Measurements from ENCODE around the gene DCAF7. TPM values are rescaled to one million over a fixed set of nuclear protein-coding genes. Genes with fewer than 3 reads are reported as not detected.

The DCAF7 gene
- total RNA-seq, 4 donors from 2014 or later, result 24.9 to 45.2 (median 34.2) TPM

DNA sequence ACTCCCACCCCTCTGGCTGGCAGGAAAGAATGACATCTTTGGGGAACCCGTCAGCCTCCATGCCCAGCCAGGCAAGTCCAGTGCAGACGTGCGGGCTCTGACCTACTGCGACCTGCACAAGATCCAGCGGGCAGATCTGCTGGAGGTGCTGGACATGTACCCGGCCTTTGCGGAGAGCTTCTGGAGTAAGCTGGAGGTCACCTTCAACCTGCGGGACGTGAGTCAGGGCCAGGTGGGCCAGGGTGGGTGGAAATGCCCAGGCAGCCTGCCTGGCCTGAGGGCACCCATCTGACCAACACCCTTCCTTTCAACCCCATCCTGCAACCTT is 8.1 kb upstream of the DCAF7 start:
- 98% methylated on average over 5 of the region's 9 CpGs for WGBS
- no peaks in the 10 kb centered on the region for H3K36me3 ChIP-seq
- intact Hi-C loops (cut with DNase I), result no loop called here
- peaks cover 7 to 12% (median 11%) of the 10 kb centered on the region in 4 donors for H3K4me1 ChIP-seq
- no peak overlapping the region for H3K27ac ChIP-seq (replicated peaks in 1 of 4)
- no peak overlapping the region for H3K4me3 ChIP-seq
- TF ChIP-seq, protein P1, sequence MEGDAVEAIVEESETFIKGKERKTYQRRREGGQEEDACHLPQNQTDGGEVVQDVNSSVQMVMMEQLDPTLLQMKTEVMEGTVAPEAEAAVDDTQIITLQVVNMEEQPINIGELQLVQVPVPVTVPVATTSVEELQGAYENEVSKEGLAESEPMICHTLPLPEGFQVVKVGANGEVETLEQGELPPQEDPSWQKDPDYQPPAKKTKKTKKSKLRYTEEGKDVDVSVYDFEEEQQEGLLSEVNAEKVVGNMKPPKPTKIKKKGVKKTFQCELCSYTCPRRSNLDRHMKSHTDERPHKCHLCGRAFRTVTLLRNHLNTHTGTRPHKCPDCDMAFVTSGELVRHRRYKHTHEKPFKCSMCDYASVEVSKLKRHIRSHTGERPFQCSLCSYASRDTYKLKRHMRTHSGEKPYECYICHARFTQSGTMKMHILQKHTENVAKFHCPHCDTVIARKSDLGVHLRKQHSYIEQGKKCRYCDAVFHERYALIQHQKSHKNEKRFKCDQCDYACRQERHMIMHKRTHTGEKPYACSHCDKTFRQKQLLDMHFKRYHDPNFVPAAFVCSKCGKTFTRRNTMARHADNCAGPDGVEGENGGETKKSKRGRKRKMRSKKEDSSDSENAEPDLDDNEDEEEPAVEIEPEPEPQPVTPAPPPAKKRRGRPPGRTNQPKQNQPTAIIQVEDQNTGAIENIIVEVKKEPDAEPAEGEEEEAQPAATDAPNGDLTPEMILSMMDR (IDR thresholded peaks at IDR 0.05), result no peak
- TF ChIP-seq EP300 (IDR thresholded peaks at IDR 0.05) (no peak), POLR2A (IDR thresholded peaks at IDR 0.05; ENCODE audit: low read depth) (no peak), POLR2AphosphoS5 (IDR thresholded peaks at IDR 0.05) (no peak)
- DNase-seq (ENCODE audit: extremely low spot score), result no peak
- H3K27me3 ChIP-seq, result peaks cover 0 to 39% (median 16%) of the 10 kb centered on the region in 4 donors
- H3K9me3 ChIP-seq, result no peaks in the 10 kb centered on the region

DNA sequence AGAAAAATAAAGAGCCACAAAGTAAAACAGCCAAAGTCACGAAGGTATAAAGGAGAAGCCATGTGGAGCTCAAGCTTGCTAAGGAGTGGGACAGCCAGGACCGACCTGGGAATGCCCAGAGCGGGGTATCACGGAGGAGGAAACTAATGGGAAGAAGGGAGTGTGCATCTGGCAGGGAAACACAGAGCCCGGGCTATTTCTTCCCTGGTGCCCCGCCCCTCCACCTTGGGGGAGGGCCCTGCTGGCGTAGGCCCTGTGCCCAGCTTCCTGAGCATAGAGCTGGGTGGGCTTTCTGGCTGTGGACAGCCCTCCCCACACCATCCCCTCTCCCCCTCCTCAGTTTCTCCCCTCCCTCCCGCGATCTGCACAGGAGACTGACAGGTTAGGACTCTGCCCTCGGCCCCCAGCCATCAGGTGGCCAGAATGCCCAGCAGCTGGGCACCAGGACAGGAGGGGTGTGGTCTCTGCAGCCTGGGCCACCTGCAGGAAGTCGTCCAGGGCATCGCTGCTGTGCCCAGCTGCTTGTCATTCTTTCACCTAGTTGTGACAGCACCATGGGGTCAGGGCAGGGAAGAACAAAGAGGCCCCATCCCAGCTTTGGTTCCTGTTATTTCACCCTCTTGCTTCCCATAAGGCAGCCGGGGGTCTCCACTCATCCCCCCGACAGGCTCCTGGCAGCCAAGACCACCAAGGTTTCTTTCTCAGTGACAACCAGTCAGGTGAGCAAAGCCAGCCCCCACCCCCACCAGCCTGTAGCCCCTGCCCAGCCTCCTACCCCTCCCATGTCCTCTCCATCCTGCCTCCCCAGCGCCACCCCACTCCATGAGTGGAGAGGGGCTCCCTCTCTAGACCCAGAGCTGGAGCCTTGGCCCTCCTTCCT is 7.1 kb upstream of the DCAF7 start:
- H3K4me1 ChIP-seq, result peaks cover 3 to 6% (median 6%) of the 10 kb centered on the region in 4 donors
- no peak overlapping the region for H3K27ac ChIP-seq (replicated peaks in 1 of 4)
- peaks cover 0 to 29% (median 11%) of the 10 kb centered on the region in 4 donors for H3K27me3 ChIP-seq
- 71% methylated on average over 11 of the region's 15 CpGs for WGBS
- no peaks in the 10 kb centered on the region for H3K9me3 ChIP-seq
- H3K36me3 ChIP-seq, result no peaks in the 10 kb centered on the region
- DNase-seq (ENCODE audit: extremely low spot score), result no peak
- intact Hi-C loops (cut with DNase I), result no loop called here
- no peak overlapping the region for H3K4me3 ChIP-seq
- TF ChIP-seq, protein P1 (IDR thresholded peaks at IDR 0.05), result no peak
- TF ChIP-seq POLR2A (IDR thresholded peaks at IDR 0.05; ENCODE audit: low read depth), result no peak
- TF ChIP-seq EP300 (IDR thresholded peaks at IDR 0.05), result no peak
- TF ChIP-seq POLR2AphosphoS5 (IDR thresholded peaks at IDR 0.05), result no peak

DNA sequence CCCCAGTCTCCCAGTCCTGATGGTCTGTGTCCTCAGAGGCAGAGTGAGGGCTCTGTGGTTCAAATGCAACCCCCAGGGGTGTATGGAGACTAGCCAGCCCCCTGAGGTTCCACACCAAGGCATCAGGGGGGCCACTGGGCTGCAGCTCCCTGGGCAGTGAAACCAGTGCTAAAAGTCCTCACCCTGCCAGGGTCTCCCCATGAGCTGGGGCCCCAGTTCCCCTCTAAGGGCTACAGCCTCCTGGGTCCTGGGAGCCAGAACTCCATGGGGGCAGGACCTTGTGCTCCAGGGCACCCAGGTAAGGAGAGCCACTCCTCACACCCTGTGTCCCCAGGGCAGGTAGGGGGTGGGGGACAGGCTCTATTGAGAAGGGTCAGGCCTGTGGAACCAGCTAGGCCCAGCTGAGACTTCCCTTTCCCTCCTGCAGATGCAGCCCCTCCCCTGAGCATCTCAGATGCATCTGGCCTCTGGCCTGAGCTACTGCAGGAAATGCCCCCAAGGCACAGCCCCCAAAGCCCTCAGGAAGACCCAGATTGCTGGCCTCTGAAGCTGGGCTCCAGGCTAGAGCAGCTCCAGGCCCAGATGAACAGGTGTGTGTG is 6.4 kb upstream of the DCAF7 start:
- Histone ChIP-seq H3K4me3 (no peak overlapping the region), H3K27me3 (peaks cover 0 to 21% (median 4%) of the 10 kb centered on the region in 4 donors), H3K36me3 (no peaks in the 10 kb centered on the region), H3K4me1 (peaks cover 0 to under 1% (median 0%) of the 10 kb centered on the region in 4 donors), H3K27ac (replicated peaks in 1 of 4) (no peak overlapping the region), H3K9me3 (no peaks in the 10 kb centered on the region)
- intact Hi-C loops (cut with DNase I), result no loop called here
- TF ChIP-seq EP300 (IDR thresholded peaks at IDR 0.05) (no peak), POLR2AphosphoS5 (IDR thresholded peaks at IDR 0.05) (no peak), POLR2A (IDR thresholded peaks at IDR 0.05; ENCODE audit: low read depth) (no peak)
- TF ChIP-seq, protein P1 (IDR thresholded peaks at IDR 0.05), result no peak
- no peak for DNase-seq (ENCODE audit: extremely low spot score)

GRCh38 chr17:63544467-63545301 is 5.6 kb upstream of the DCAF7 start:
- 98% methylated on average over 9 of the region's 13 CpGs for WGBS
- TF ChIP-seq, protein P1 (IDR thresholded peaks at IDR 0.05), result no peak
- TF ChIP-seq POLR2A (IDR thresholded peaks at IDR 0.05; ENCODE audit: low read depth) (no peak), POLR2AphosphoS5 (IDR thresholded peaks at IDR 0.05) (no peak), EP300 (IDR thresholded peaks at IDR 0.05) (no peak)

More at GRCh38 chr17:63544467-63545301, 5.6 kb upstream of the DCAF7 start:
- Histone ChIP-seq H3K36me3 (no peaks in the 10 kb centered on the region), H3K27me3 (peaks cover 0 to 14% (median 1%) of the 10 kb centered on the region in 4 donors), H3K9me3 (no peaks in the 10 kb centered on the region), H3K27ac (replicated peaks in 1 of 4) (no peak overlapping the region), H3K4me1 (peaks cover 5 to 8% (median 7%) of the 10 kb centered on the region in 4 donors), H3K4me3 (no peak overlapping the region)
- intact Hi-C loops (cut with DNase I), result loop anchor here (5.0 kb wide), 1 partner anchor 97 kb away; the partner anchor contains the start of gene CYB561
- no peak for DNase-seq (ENCODE audit: extremely low spot score)
